Measurements from ENCODE around the gene LLPH.
"Not testable (repeated sequence)": the region's sequence is repeated elsewhere in the genome, so short reads cannot be mapped to it uniquely, and the experiment has no call there.

The LLPH gene

GRCh38 chr12:66130267-66131066 lies at the start of gene LLPH:
Gene LLPH (minus strand): TSS chr12:66130750. CDS start chr12:66129106, 1,644 bp downstream.
- DNase-seq (ENCODE audit: low read depth), result peak; percentile 87

- no peak for DNase-seq (ENCODE audit: low read depth)
Observed at GRCh38 chr12:66176105-66176900, 45.8 kb upstream of the LLPH start.

GRCh38 chr12:66174391-66175325 lies 44.1 kb upstream of the LLPH start:
- not testable (repeated sequence) for DNase-seq (ENCODE audit: low read depth)

- no peak for DNase-seq (ENCODE audit: low read depth)
Observed at GRCh38 chr12:66170606-66171005, 40.1 kb upstream of the LLPH start.

- DNase-seq (ENCODE audit: low read depth), result peak; percentile 84
Observed at GRCh38 chr12:66169221-66170170, 38.9 kb upstream of the LLPH start, which contains the start of gene TMBIM4. Gene TMBIM4 (minus strand): TSS chr12:66169996. CDS start chr12:66169951, 45 bp downstream.

- DNase-seq (ENCODE audit: low read depth), result no peak
Observed at GRCh38 chr12:66168410-66168809, 37.9 kb upstream of the LLPH start.

- no peak for DNase-seq (ENCODE audit: low read depth)
Observed at GRCh38 chr12:66166561-66166960, 36.0 kb upstream of the LLPH start.

- DNase-seq (ENCODE audit: low read depth), result no peak
Observed at GRCh38 chr12:66165141-66165540, 34.6 kb upstream of the LLPH start.

- DNase-seq (ENCODE audit: low read depth), result no peak
Observed at GRCh38 chr12:66164349-66164821, 33.8 kb upstream of the LLPH start.

- no peak for DNase-seq (ENCODE audit: low read depth)
Observed at GRCh38 chr12:66163289-66163688, 32.7 kb upstream of the LLPH start.

GRCh38 chr12:66162701-66163100 lies 32.2 kb upstream of the LLPH start:
- no peak for DNase-seq (ENCODE audit: low read depth)

GRCh38 chr12:66160704-66161103 lies 30.2 kb upstream of the LLPH start:
- DNase-seq (ENCODE audit: low read depth), result no peak

- DNase-seq (ENCODE audit: low read depth), result no peak
Observed at GRCh38 chr12:66159123-66159522, 28.6 kb upstream of the LLPH start.

GRCh38 chr12:66156654-66157053 lies 26.1 kb upstream of the LLPH start:
- no peak for DNase-seq (ENCODE audit: low read depth)

GRCh38 chr12:66154776-66155175 lies 24.2 kb upstream of the LLPH start:
- DNase-seq (ENCODE audit: low read depth), result no peak

GRCh38 chr12:66152732-66153131 lies 22.2 kb upstream of the LLPH start:
- DNase-seq (ENCODE audit: low read depth), result no peak

GRCh38 chr12:66149702-66150398 lies 19.3 kb upstream of the LLPH start:
- DNase-seq (ENCODE audit: low read depth), result no peak

- no peak for DNase-seq (ENCODE audit: low read depth)
Observed at GRCh38 chr12:66144791-66145754, 14.5 kb upstream of the LLPH start.

GRCh38 chr12:66143868-66144267 lies 13.3 kb upstream of the LLPH start:
- DNase-seq (ENCODE audit: low read depth), result no peak

Data from activated T-cell treated with anti-CD3 and anti-CD28 coated beads for 24 hours (primary cell).